Measurements from ENCODE around the gene KCNQ1.
A peak's percentile ranks its signal among the peaks of the same experiment; 100 is the strongest.

The KCNQ1 gene

DNA sequence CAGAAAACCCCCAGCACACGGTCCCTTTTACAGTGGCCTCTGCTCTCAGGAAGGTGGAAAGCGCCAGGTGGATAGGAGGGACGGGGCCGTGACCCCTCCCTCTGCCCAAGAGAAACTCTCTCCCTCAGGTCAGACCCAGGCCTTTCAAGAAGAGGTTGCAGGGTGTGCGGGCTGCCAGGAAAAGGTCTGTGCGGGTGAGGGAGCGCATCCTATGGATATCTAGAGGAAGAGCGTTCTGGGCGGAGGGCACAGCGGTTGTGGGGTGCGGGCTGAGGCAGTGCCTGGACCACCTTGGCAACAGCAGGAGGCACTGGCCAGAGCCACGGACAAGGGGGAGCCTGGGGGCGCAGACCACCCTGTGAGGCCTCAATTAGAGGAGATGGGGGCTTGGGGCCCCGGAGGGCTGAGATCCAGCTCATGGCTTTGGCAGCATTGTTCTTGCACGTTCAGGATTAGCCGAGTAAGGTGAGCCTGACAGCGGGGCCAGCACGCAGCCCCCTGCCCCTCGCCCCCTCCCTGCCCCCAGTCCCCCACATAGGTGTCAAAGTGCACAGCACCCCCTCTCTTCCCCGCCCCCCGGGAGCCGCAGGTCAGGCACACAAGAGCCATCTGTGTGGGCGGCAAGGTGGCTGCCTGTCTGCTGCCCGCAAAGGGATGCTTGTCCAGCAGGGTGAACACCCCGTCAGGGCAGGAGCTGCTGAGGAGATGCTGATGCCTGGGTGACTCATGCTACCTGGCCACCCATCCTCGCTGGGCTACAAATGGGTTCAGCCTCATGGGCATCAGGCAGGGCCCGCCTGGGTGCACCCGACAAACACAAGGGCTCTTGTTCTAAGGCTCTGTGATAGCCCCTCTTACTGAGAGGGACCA lies 347.8 kb downstream of the KCNQ1 start:
- DNase-seq: no peak

- DNase-seq: no peak
These were observed 348.9 kb downstream of the KCNQ1 start for GRCh38 chr11:2793701-2794045.

DNA sequence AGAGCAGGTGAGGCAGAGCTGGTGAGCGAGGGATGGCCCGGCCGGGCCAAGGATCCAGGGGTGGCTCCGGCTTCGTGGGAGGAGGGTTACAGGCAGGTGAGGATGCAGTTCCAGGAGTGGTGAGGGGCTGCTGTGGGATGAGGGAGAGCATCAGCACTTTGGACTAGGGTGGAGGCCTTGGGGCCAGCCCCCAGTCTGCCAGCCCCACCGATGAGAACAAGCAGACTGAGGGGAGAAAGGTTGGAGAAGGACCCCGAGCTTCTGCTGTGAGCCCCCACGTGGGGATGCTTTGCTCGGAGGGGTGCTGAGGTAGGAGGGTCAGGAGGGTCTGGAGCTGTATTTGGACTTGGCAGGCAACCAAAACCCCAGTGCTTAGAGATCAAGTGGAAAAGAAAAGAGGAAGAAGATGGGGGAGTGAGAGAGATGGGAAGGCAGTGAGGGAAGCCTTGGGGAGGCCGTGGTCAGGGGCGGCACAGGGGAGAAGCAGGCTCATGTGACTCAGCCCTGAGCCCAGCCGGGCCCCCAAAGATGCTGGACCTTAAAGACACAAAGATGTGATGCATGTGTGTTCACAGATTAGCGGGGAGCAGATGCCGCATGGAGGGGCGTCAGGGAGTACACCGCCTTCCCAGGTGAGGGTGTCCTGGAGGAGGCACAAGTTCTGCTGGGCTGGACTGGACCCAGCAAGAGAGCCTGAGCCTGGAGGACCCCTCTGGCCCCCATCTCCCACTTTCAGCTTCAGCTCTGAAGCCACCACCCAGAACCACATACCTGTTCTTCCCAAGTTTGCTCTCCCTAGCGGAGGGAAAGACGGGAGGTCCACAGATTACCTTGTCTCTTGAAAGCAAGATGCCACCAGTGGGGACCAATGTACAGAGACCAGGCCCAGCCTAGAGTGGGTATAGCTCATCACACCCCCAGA lies 349.5 kb downstream of the KCNQ1 start:
- no peak for DNase-seq

GRCh38 chr11:2794968-2795322 lies 350.1 kb downstream of the KCNQ1 start:
- DNase-seq: no peak

GRCh38 chr11:2795491-2795991 lies 350.7 kb downstream of the KCNQ1 start:
- DNase-seq: no peak

DNA sequence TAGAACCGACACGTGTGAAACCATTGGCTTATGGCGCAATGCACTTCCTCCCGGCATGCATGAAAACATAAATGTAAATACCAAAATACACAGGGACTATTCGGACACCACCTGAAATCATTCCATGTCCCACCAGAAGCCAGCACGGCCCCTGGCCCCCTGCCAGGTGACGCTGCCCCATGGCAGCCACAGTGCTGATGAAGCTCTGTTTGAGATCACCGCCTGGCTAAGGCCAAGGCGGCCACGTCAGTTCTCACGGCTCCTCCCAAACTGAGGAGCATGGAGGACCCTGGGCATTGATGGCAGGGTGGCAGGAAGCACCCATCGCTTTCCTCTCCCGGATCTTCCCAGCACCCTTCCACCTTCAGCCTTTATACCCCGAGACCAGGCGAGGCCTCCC lies 351.3 kb downstream of the KCNQ1 start:
- DNase-seq: no peak

GRCh38 chr11:2796508-2797113 lies 351.8 kb downstream of the KCNQ1 start:
- no peak for DNase-seq

DNA sequence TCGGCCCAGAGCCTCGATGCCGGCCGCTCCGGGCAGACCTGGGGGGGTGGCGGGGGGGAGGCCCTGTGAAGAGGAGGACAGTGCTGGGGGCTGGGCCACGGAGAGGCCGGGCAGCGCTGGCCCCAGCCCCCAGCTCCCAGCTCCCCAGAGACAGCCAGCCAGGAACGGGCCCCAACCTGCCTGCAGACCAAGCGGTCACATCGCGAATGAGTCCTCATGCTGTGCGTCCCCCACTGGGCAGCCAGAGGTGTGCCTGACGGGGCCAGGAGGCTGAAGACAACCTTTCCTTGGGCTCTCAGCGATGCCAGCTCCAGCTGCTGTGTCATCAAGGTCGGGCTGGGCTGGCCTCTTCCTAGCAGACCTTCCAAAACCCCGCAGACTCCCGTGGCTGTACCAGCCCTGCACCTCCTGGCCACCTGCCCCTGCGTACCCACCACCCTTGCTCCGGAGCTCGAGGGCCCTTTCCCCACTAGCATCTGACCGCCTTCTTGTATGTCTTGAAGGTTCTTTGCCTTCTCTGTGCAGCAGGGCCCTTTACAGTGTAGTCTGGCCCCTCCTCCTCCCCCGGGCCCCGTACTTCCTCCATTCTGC lies 352.4 kb downstream of the KCNQ1 start:
- no peak for DNase-seq

DNA sequence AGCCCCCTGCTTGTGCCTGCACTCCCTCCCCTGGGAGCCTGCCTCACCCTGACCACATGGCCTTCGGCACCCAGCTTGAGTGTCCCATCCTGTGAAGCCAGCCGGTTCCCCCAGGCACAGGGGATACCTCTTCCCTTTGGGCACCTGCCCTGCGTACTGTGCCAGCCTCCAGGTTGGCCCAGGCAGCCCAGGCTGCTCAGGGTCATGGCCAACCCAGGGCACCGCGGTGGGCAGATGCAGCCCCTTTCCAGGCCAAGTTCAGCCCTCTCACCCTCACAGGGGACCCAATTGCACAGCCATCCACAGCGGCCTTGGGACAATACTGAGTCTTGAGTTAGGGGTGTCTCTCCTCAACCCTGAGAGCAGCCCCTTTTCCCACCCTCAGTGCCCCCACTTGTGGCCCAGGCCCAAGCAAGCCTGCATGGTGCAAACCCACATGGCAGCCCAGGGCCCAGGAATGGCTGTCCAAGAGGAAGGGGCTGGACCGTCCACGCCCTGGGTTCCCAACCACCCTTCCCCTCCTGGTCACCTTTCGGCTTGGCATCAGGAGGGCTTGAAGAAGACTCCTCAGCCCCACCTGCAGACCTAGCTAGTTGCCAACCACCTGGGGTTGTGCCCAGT lies 353.0 kb downstream of the KCNQ1 start:
- DNase-seq: no peak

DNA sequence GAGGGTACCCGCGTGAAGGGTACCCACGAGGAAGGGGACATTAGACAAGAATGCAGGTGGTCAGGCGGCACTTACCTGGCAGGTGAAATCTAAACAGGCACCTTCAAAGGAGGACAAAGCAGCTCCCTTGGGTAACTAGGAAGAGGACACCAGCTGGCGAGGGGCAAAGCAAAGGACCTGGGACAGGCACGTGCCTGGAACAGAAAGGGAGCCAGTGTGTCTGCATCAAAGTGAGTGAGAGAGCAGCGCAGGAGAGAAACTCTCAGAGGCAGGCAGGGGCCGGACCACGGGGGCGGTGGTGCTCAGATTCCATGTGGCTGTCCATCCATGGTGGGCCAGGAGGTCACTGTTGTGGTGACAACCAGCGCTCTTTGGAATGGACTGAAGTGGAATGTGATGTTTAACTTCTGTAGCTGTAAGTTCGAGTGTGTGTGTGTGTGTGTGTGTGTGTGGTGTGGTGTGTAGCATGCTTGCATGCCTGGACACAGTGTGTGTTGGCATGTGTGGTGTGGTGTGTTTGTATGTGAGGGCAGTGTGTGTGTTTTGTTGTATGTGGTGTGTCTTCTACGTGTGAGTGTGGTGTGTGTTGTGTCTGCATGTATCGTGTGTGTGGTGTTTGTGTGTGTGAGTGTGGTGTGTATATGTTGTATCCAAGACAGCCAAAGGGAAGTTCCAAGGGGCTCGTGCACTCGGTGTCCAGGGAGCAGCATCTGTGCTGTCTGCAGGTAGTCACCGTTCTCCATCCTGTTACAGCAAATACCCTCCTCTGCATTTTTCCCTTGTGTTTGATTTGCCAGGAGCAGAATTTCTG lies 354.3 kb downstream of the KCNQ1 start:
- DNase-seq: no peak

- DNase-seq: no peak
These were observed 355.3 kb downstream of the KCNQ1 start for GRCh38 chr11:2799881-2800654.

GRCh38 chr11:2800655-2801531 lies 356.1 kb downstream of the KCNQ1 start:
- no peak for DNase-seq

- DNase-seq: no peak
These were observed 357.0 kb downstream of the KCNQ1 start for GRCh38 chr11:2801711-2802388.

- DNase-seq: peak; percentile 29
These were observed 357.8 kb downstream of the KCNQ1 start for GRCh38 chr11:2802389-2803185.

GRCh38 chr11:2803186-2804091 lies 358.6 kb downstream of the KCNQ1 start:
- no peak for DNase-seq

GRCh38 chr11:2804189-2804588 lies 359.4 kb downstream of the KCNQ1 start:
- DNase-seq: no peak

- DNase-seq: no peak
These were observed 360.0 kb downstream of the KCNQ1 start for GRCh38 chr11:2804701-2805387.

All from NCI-H2171 (cell line).